ENCODE measurements around the gene GFM1.
A peak's percentile ranks its signal among the peaks of the same experiment; 100 is the strongest.
"Not testable (repeated sequence)": the region's sequence is repeated elsewhere in the genome, so short reads cannot be mapped to it uniquely, and the experiment has no call there.

GFM1 gene

GRCh38 chr3:158679547-158680000, 35.2 kb downstream of the GFM1 start:
- DNase-seq: no peak

GRCh38 chr3:158680861-158681260, 36.5 kb downstream of the GFM1 start:
- no peak for DNase-seq

GRCh38 chr3:158683230-158683962, 39.1 kb downstream of the GFM1 start:
- DNase-seq: no peak

GRCh38 chr3:158685159-158685558, 40.8 kb downstream of the GFM1 start:
- no peak for DNase-seq

GRCh38 chr3:158693866-158694456, 49.6 kb downstream of the GFM1 start:
- DNase-seq: not testable (repeated sequence)

- no peak for DNase-seq
These were observed 52.3 kb downstream of the GFM1 start for GRCh38 chr3:158696618-158697017.

- no peak for DNase-seq
These were observed 56.2 kb downstream of the GFM1 start for GRCh38 chr3:158700559-158700958.

GRCh38 chr3:158701420-158702065, 57.2 kb downstream of the GFM1 start:
- no peak for DNase-seq

- no peak for DNase-seq
These were observed 58.6 kb downstream of the GFM1 start for GRCh38 chr3:158702815-158703481.

- no peak for DNase-seq
These were observed 59.2 kb downstream of the GFM1 start for GRCh38 chr3:158703566-158703965.

- DNase-seq: no peak
These were observed 65.3 kb downstream of the GFM1 start for GRCh38 chr3:158709666-158710083.

GRCh38 chr3:158710601-158711000, 66.3 kb downstream of the GFM1 start:
- no peak for DNase-seq

- no peak for DNase-seq
These were observed 67.6 kb downstream of the GFM1 start for GRCh38 chr3:158711886-158712285.

GRCh38 chr3:158712443-158712842, 68.1 kb downstream of the GFM1 start:
- no peak for DNase-seq

GRCh38 chr3:158713094-158713499, 68.8 kb downstream of the GFM1 start:
- DNase-seq: no peak

GRCh38 chr3:158717576-158717975, 73.2 kb downstream of the GFM1 start:
- no peak for DNase-seq

- DNase-seq: no peak
These were observed 74.3 kb downstream of the GFM1 start for GRCh38 chr3:158718490-158719170.

GRCh38 chr3:158722108-158722507, 77.8 kb downstream of the GFM1 start:
- no peak for DNase-seq

GRCh38 chr3:158723991-158724390, 79.7 kb downstream of the GFM1 start:
- no peak for DNase-seq

GRCh38 chr3:158725348-158726011, 81.2 kb downstream of the GFM1 start:
- DNase-seq: no peak

GRCh38 chr3:158727206-158728060, 83.1 kb downstream of the GFM1 start:
- DNase-seq: peak; percentile 39

GRCh38 chr3:158728061-158728377, 83.7 kb downstream of the GFM1 start:
- DNase-seq: no peak
